CD4-positive, alpha-beta T cell treated with Interleukin-15 for 4 hours (primary cell): ENCODE results near the gene KCTD15.

Experiments used
- DNase-seq: peaks from one replicate; pipeline ENCODE4 v3.0.0-alpha.2; 2020; ENCODE audit warnings: low spot score

Gene KCTD15

GRCh38 chr19:33771384-33772101 lies 25.1 kb upstream of the KCTD15 start:
- peak; percentile 60 for DNase-seq

GRCh38 chr19:33772102-33772857 lies 24.4 kb upstream of the KCTD15 start:
- DNase-seq = no peak

DNA sequence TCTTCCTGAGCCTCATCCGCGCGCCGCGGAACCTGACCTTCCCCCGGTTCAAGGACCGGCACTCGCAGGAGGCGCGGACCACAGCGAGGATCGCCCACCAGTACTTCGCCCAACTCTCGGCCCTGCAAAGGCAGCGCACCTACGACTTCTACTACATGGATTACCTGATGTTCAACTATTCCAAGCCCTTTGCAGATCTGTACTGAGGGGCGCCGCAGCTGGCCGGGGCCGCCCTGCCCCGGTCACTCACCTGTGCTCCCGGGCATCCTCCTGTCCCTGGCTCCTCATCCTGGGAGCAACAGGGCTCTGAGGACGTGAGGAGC lies 23.9 kb upstream of the KCTD15 start:
- no peak for DNase-seq

- no peak for DNase-seq
Observed at GRCh38 chr19:33773704-33774624, 22.7 kb upstream of the KCTD15 start.

DNA sequence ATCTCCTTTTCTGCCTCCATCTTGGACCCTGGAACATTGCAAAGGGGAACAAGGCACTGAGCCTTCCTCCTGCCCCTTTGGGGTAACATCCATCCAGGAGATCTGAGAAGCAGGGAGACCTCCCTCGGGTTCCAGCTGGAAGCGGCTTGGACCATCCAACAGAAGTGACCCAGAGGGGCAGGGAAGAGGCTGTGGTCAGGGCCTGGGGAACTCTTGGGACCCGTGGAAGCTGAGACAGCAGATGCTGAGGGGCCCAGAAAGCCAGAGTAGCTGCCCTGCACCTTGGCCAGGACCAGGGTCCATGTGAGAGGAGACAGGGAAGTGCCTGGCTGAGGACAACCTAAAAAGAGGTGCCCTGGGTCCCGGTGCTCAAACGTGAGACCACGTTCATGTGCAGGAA lies 21.9 kb upstream of the KCTD15 start:
- DNase-seq = no peak

GRCh38 chr19:33775731-33776487 lies 20.8 kb upstream of the KCTD15 start:
- no peak for DNase-seq

GRCh38 chr19:33777351-33777750 lies 19.3 kb upstream of the KCTD15 start:
- no peak for DNase-seq

DNA sequence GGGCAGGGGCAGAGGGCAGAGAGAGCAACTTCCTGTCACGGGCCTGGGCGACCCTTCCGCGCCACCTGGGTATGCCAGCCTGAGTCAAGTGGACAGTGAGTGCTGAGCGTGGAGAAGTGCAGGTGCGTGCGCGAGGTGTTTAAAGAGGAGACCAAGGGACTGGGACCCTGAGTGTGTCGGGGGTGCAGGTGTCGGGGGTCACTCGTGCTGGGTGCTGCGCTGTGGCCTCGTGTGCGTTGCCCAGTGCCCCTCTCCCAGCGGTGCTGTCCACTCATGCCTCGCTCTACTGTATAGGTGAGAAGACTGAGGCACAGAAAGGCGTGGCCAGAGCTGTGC lies 18.9 kb upstream of the KCTD15 start:
- no peak for DNase-seq

DNA sequence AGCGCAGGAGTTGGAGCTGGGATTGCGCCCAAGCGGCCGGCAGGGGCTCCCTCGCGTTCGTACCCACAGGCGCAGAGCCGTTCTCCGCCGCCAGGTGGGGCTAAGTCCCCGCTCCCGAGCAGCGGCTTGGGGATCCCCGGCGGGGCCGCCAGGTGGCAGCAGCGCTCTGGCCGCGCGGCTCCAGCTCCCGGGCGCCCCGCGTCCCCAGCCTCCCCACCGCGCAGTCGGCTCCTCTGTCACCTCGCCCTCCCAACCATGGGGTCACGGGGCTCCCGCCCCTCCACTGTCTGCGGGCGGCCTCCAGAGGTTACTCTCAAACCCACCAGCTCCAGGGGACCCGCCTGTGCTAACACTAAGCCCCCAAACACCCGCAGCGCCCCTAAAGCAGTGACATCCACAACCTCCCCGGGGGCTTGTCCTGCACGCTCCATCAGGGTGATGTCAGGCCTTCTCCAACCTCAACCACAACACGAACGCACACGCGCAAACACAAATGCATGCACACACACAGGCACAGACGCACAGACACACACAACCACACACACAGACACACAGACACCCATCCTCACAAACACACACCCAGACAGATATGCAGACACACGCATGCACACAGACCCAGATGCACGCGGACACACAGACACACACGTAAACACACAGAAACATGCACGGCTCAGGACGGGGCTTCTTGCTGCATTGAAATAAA lies 18.4 kb upstream of the KCTD15 start:
- peak; percentile 80 for DNase-seq

GRCh38 chr19:33779849-33780248 lies 16.8 kb upstream of the KCTD15 start:
- no peak for DNase-seq

DNA sequence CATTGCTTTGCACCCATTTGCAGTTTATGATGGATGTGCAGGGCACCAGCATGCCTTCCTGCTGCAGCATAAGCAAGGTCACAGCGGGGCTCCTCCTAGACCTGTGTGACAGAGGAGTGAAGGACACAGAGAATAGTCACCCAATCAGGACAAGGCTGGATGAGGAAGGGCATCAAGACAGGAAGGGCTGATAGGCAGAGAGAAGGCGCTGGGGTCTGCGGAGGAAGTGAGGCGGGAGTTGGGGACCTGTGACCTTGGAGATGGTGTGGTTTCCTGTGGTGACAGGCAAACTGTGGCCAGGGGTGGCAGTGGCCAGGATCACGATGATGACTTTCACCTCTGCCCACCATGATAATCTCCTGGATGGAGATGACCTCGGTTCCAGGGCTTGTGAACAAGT lies 16.4 kb upstream of the KCTD15 start:
- no peak for DNase-seq

GRCh38 chr19:33780746-33781145 lies 15.9 kb upstream of the KCTD15 start:
- DNase-seq = no peak

DNA sequence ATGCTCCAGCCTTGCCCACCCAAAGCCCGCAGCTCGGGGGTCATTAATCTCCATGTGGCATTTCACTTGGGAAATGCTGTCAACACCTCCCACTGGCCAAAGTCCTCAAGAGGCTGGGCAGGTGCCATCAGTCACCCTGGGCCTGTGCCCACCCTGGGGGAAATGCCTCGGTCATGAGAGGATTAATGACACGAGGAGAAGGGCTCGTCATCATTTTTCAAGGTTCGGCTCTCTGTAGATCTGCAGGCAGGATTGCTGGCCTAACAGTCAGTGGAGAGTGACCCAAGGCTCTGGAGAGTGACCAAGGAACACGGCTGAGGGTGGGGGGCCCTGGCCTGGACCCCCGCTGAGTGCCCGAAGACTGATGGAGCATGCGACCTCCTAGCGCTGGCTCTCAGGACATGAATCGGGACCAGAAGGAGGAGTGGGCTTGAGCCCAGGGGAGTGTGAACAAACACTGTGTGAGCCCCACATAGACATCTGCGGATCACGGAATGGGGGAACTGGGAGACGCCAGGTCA lies 15.2 kb upstream of the KCTD15 start:
- no peak for DNase-seq

- no peak for DNase-seq
Observed at GRCh38 chr19:33781996-33782395, 14.7 kb upstream of the KCTD15 start.

GRCh38 chr19:33784432-33784831 lies 12.2 kb upstream of the KCTD15 start:
- no peak for DNase-seq

GRCh38 chr19:33785795-33786194 lies 10.9 kb upstream of the KCTD15 start:
- no peak for DNase-seq

GRCh38 chr19:33788676-33789075 lies 8.0 kb upstream of the KCTD15 start:
- DNase-seq = no peak

DNA sequence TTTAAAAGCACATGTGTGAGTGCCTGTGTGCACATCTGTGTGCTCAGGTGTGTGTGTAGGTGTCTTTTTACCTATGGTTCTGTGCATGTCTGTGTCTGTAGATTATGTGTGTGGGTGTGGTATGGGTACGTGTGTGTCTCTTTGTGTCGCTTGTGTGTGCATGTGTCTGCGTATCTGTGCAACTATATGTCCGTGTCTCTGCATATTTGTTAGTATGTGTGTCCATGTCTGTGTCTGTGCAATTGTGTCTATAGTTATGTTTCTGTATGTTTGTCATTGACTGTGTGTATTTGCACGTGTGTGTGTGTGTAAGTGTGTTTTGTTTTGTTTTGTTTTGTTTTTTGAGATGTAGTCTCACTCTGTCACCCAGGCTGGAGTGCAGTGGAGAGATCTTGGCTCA lies 7.3 kb upstream of the KCTD15 start:
- DNase-seq = no peak

- DNase-seq = no peak
Observed at GRCh38 chr19:33794683-33795369, 1.8 kb upstream of the KCTD15 start.

GRCh38 chr19:33795370-33796163 lies 1.1 kb upstream of the KCTD15 start:
- peak; percentile 23 for DNase-seq
